ACC112 (cell line): ENCODE data around the gene SEPTIN12.

Source experiments
- H2AFZ ChIP-seq: fragments of 200-600 bp; sonication (generic); one replicate; pipeline ENCODE4 v1.6.0; 2017; ENCODE audit warnings: antibody characterized with exemption, low read length; ENCODE audit not compliant: unreplicated experiment
- H3K27ac ChIP-seq: fragments of 200-600 bp; sonication (generic); 2 replicates; pipeline ENCODE4 v1.5.1; 2014; ENCODE audit warnings: low read depth, mild to moderate bottlenecking, antibody characterized with exemption, low read length, moderate library complexity
- H3K27me3 ChIP-seq: fragments of 200-600 bp; sonication (generic); 2 replicates; pipeline ENCODE4 v1.6.1; 2014; ENCODE audit warnings: mild to moderate bottlenecking, antibody characterized with exemption, low read length, moderate library complexity, mixed read lengths; ENCODE audit not compliant: insufficient read depth
- H3K36me3 ChIP-seq: fragments of 200-600 bp; sonication (generic); 2 replicates; pipeline ENCODE4 v1.6.1; 2016; ENCODE audit warnings: mild to moderate bottlenecking, antibody characterized with exemption, low read length, moderate library complexity, mixed read lengths; ENCODE audit not compliant: insufficient read depth
- H3K4me1 ChIP-seq: fragments of 200-600 bp; sonication (generic); one replicate; pipeline ENCODE4 v1.6.1; 2016; ENCODE audit warnings: low read length, mixed read lengths; ENCODE audit not compliant: insufficient read depth, unreplicated experiment, control insufficient read depth
- H3K4me3 ChIP-seq: fragments of 200-600 bp; sonication (generic); 2 replicates; pipeline ENCODE4 v1.5.1; 2014; ENCODE audit warnings: mild to moderate bottlenecking, low read depth, low read length
- H3K79me2 ChIP-seq: fragments of 200-600 bp; sonication (generic); one replicate; pipeline ENCODE4 v1.6.0; 2016; ENCODE audit warnings: low read length; ENCODE audit not compliant: control insufficient read depth, unreplicated experiment, insufficient read depth

The SEPTIN12 gene

GRCh38 chr16:4820652-4821051, 32.5 kb upstream of the SEPTIN12 start:
- H3K27ac ChIP-seq = no peak overlapping the region
- no peaks in the 10 kb centered on the region for H3K4me1 ChIP-seq
- H3K79me2 ChIP-seq = no peaks in the 10 kb centered on the region
- H3K4me3 ChIP-seq = no peak overlapping the region
- peaks cover 33% of the 10 kb centered on the region for H3K36me3 ChIP-seq
- H2AFZ ChIP-seq = no peak overlapping the region
- no peaks in the 10 kb centered on the region for H3K27me3 ChIP-seq

- no peaks in the 10 kb centered on the region for H3K4me1 ChIP-seq
These were observed 26.5 kb upstream of the SEPTIN12 start for GRCh38 chr16:4814542-4815173.

DNA sequence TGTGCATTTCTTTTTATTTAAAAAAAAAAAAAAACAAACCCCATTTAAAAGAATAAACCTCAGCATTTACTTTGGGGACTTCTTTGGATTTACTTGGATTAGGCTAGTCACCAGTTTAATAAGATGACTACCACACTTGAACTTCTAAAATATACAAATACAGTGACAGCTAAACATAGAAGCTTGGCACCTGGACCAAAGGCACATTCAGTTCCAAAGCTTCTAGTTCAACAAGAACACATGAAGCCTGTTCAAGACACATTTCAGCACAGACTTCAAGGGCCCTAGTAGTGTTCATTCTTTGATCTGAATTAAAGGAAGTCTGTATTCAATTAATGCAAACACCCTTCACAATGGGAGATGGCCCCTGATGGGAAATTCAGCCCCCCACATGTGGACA, 25.9 kb upstream of the SEPTIN12 start:
- H3K4me1 ChIP-seq = no peaks in the 10 kb centered on the region
- no peak overlapping the region for H3K27ac ChIP-seq
- H3K36me3 ChIP-seq = peaks cover 7% of the 10 kb centered on the region; the same call in 1 of the 2 replicates
- no peaks in the 10 kb centered on the region for H3K79me2 ChIP-seq
- H3K4me3 ChIP-seq = no peak overlapping the region
- no peak overlapping the region for H2AFZ ChIP-seq
- no peaks in the 10 kb centered on the region for H3K27me3 ChIP-seq

More at GRCh38 chr16:4814542-4815173, 26.5 kb upstream of the SEPTIN12 start:
- no peaks in the 10 kb centered on the region for H3K79me2 ChIP-seq
- H3K27me3 ChIP-seq = no peaks in the 10 kb centered on the region
- peaks cover 7% of the 10 kb centered on the region; the same call in 1 of the 2 replicates for H3K36me3 ChIP-seq
- no peak overlapping the region for H3K4me3 ChIP-seq
- no peak overlapping the region for H3K27ac ChIP-seq
- H2AFZ ChIP-seq = no peak overlapping the region

GRCh38 chr16:4813251-4814003, 25.3 kb upstream of the SEPTIN12 start:
- Histone ChIP-seq H3K27ac (no peak overlapping the region), H3K79me2 (no peaks in the 10 kb centered on the region), H2AFZ (no peak overlapping the region), H3K4me1 (no peaks in the 10 kb centered on the region), H3K27me3 (no peaks in the 10 kb centered on the region), H3K36me3 (peaks cover 7% of the 10 kb centered on the region; the same call in 1 of the 2 replicates), H3K4me3 (no peak overlapping the region)

DNA sequence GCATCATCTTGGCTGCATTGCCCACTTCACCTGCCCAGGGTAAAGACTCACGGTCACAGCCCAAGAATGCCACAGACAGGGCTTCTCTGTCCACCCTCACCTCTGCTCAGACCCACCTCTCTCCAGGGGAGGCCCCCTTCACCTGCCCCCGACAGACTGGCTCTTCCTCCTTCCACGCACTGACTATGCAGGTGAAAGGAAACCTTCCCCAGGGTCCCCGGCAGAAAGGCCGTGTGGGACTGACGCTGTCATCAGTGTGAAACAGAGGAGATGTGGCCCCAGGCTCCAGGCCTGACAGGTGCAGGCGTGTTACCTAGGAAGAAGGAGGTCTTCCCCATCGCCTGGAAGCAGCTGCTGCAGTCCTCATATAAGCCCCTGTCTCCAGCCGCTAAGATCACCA, 23.6 kb upstream of the SEPTIN12 start:
- H3K4me3 ChIP-seq = no peak overlapping the region
- H3K27me3 ChIP-seq = no peaks in the 10 kb centered on the region
- no peak overlapping the region for H2AFZ ChIP-seq
- H3K27ac ChIP-seq = no peak overlapping the region
- H3K4me1 ChIP-seq = no peaks in the 10 kb centered on the region
- H3K79me2 ChIP-seq = no peaks in the 10 kb centered on the region
- H3K36me3 ChIP-seq = peaks cover 12% of the 10 kb centered on the region

DNA sequence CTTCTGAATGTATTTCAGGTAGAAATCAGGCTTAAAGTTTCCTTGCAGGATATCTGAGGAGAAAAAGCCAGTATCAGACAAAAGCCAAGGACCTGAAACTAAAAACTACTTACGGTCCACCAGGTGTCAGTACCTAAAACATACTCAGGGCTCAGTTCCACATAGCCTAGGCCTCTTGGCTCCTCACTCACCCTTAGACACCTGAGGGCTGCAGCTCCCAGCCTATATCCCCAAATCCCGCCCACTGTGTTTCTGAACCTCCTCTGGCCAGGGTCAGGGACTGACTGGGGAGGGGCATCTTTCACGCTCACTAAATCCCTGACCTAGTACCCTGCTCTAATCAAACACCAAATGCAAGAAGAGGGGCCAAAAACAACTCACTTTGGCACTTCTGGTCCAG, 23.1 kb upstream of the SEPTIN12 start:
- H3K4me1 ChIP-seq = no peaks in the 10 kb centered on the region
- H3K36me3 ChIP-seq = peaks cover 12% of the 10 kb centered on the region

GRCh38 chr16:4806280-4806679, 18.1 kb upstream of the SEPTIN12 start:
- no peaks in the 10 kb centered on the region for H3K79me2 ChIP-seq
- no peak overlapping the region for H3K27ac ChIP-seq
- no peak overlapping the region for H3K4me3 ChIP-seq
- peaks cover 5% of the 10 kb centered on the region; the same call in 1 of the 2 replicates for H3K36me3 ChIP-seq
- H3K4me1 ChIP-seq = peaks cover 3% of the 10 kb centered on the region
- H2AFZ ChIP-seq = no peak overlapping the region
- H3K27me3 ChIP-seq = no peaks in the 10 kb centered on the region

More for the DNA sequence above, 23.1 kb upstream of the SEPTIN12 start:
- Histone ChIP-seq H3K27me3 (no peaks in the 10 kb centered on the region), H3K27ac (no peak overlapping the region), H3K4me3 (no peak overlapping the region), H2AFZ (no peak overlapping the region), H3K79me2 (no peaks in the 10 kb centered on the region)

- Histone ChIP-seq H3K4me3 (no peak overlapping the region), H3K36me3 (peaks cover 5% of the 10 kb centered on the region; the same call in 1 of the 2 replicates), H3K27ac (no peak overlapping the region), H3K4me1 (peaks cover 3% of the 10 kb centered on the region), H2AFZ (no peak overlapping the region), H3K79me2 (no peaks in the 10 kb centered on the region), H3K27me3 (no peaks in the 10 kb centered on the region)
These were observed 17.1 kb upstream of the SEPTIN12 start for GRCh38 chr16:4805231-4805630.

DNA sequence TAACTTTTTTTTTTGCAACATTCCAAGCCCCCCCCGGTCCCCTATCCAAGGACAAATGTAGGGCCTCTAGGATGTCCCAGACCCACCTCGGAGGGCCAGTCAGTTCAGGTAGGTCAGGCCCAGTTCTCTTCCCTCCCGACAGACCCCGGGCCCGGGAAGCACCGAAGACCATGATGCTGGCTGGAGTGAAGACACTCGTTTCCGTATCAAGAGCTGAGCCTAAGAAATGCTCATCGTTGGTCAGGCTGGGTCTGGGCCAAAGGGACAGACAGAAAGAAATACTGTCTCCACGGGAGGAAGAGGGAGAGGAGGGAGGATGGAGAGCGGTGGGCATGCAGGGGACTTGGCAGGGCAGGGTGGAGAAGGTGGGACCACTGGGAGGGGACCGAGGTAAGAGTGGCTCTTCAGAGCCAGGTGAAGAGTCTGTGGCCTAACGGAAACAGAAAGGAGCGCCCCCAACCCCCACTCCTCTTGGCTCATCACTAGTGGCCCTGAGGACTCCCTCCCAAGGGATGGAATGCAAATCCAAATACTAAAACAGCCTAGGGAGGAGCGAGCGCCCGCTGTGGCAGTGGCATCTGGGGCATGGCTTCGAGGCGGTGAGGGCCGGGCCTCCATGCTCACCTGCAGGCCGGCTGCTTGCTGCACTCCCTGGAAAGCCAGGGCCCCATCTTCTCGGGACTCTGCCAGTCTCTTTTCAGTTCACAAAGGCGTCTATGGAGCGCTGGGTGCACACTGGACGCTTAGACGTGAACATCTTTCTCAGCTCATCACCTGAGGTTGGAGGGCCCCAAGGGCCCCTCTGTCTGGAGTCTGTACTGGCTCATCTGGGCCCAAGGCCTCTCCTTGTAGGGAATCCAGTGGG, 16.0 kb upstream of the SEPTIN12 start:
- Histone ChIP-seq H3K79me2 (no peaks in the 10 kb centered on the region), H3K27me3 (no peaks in the 10 kb centered on the region), H3K4me1 (peaks cover 3% of the 10 kb centered on the region), H3K27ac (no peak overlapping the region), H3K4me3 (no peak overlapping the region), H3K36me3 (peaks cover 5% of the 10 kb centered on the region; the same call in 1 of the 2 replicates), H2AFZ (no peak overlapping the region)

GRCh38 chr16:4803401-4803844, 15.3 kb upstream of the SEPTIN12 start:
- no peak overlapping the region for H2AFZ ChIP-seq
- no peaks in the 10 kb centered on the region for H3K79me2 ChIP-seq
- peaks cover 3% of the 10 kb centered on the region for H3K4me1 ChIP-seq
- no peaks in the 10 kb centered on the region for H3K27me3 ChIP-seq
- H3K4me3 ChIP-seq = peak overlapping the region; percentile 82
- peak overlapping the region; percentile 25; the same call in 1 of the 2 replicates for H3K27ac ChIP-seq
- peaks cover 5% of the 10 kb centered on the region; the same call in 1 of the 2 replicates for H3K36me3 ChIP-seq
